ENCODE results near the gene OR1D2.
A peak's percentile ranks its signal among the peaks of the same experiment; 100 is the strongest.
"Not testable (repeated sequence)": the region's sequence is repeated elsewhere in the genome, so short reads cannot be mapped to it uniquely, and the experiment has no call there.

Gene OR1D2

DNA sequence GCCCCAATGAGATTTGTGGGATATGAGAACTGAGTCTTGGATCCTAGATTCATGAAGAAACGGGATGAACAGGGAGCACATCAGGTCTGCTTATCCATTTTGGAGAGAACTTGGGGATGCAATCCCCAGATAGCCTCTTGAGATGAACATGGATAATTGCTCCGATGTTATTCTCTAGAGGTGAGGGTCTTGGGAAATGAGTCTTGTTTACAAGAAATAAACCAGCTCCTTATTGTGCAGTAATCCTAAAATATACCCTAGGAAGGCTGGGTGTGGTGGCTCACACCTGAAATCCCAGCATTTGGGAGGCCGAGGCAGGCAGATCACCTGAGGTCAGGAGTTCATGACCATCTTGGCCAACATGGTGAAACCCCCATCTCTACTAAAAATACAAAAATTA is at the start of gene OR1D2:
TSS of gene OR1D2 (minus strand) at position 101 of the 400 bp plus-strand sequence. CDS start 11,426 bp downstream, outside the sequence.
- no peak for DNase-seq

DNA sequence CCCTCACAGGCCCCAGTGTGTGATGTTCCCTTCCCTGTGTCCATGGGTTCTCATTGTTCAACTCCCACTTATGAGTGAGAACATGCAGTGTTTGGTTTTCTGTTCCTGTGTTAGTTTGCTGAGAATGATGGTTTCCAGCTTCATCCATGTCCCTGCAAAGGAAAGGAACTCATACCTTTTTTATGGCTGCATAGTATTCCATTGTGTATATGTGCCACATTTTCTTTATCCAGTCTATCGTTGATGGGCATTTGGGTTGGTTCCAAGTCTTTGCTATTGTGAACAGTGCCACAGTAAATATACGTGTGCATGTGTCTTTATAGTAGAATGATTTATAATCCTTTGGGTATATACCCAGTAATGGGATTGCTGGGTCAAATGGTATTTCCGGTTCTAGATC is 33.3 kb upstream of the OR1D2 start:
- DNase-seq, result not testable (repeated sequence)

DNA sequence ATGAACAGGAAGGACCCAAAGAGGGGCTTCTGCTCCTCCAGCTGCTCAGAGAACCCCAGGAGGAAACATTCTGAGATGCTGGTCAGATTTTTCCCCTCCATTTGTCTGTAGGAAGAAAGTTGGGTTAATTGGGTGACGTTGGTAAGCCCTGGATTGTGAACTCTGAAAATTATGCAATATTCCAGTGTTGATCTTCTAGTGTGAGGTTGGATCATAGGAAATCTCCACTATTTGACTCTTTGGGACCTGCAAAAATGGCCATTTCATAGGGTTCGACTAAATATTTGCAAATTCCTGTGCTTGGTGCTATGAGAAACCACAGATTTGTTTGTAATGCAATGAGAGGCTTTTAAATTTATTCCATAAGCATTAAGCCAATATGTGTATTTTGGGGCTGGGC is 23.2 kb upstream of the OR1D2 start, which contains the start of gene OR1G1:
TSS of gene OR1G1 (minus strand) at position 101 of the 400 bp plus-strand sequence. CDS start at position 101, 0 bp downstream.
- no peak for DNase-seq

DNA sequence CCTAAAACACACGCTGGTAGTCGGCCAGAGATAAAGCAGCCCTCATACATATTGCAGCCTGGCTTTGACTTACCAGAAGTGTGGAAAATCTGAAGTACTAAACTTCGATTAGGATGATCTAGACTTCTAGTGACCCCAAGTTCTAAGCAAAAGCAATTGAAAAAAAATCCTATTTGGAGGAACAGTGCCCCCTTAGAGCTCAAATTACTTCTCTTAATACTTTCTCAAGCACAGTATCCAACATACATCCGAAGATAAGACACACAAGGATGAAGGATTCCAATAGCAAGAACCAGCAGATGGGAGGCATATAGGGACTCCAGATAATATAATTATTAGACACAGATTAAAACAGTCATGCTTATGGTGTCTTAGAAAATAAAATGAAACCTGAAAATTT is 30.4 kb downstream of the OR1D2 start:
- not testable (repeated sequence) for DNase-seq

DNA sequence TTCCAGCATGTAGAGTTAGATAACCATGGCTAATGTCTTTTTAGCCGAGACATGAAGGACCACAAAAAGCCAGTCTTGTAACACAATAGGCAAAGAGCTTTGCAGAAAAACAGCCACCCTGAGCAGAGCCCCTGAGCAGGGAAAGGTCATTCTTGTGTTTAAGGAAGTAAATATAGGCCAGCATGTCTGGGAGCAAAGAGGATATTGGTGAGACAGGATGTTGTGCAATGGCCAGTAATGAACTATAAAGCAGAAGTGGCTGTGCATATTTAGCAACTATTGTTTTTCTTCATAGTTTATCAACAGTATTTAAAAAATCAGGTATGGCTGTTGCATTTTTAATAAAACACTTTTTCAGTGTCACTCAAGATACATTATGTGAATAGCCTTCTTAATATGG is 39.0 kb downstream of the OR1D2 start:
- DNase-seq, result not testable (repeated sequence)

GRCh38 chr17:3063507-3063906 is 40.7 kb downstream of the OR1D2 start, which contains the start of gene OR1D5:
Gene OR1D5, minus strand, starts transcription at chr17:3063607. Its CDS starts 0 bp downstream, at chr17:3063607.
- not testable (repeated sequence) for DNase-seq

GRCh38 chr17:3062824-3063377 is 41.3 kb downstream of the OR1D2 start:
- DNase-seq, result not testable (repeated sequence)

DNA sequence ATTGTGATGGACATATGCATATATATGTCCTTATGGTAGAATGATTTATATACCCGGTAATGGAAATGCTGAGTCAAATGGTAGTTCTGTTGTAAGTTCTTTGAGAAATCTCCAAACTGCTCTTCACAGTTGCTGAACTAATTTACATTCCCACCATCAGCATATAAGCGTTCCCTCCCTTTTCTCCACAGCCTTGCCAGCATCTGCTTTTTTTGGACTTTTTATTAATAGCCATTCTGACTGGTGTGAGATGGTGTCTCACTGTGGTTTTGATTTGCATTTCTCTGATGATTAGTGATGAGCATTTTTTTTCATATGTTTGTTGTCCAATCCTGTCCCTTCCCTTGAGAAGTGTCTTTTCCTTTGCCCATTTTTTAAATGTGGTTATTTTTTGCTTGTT is 49.4 kb downstream of the OR1D2 start:
- not testable (repeated sequence) for DNase-seq

DNA sequence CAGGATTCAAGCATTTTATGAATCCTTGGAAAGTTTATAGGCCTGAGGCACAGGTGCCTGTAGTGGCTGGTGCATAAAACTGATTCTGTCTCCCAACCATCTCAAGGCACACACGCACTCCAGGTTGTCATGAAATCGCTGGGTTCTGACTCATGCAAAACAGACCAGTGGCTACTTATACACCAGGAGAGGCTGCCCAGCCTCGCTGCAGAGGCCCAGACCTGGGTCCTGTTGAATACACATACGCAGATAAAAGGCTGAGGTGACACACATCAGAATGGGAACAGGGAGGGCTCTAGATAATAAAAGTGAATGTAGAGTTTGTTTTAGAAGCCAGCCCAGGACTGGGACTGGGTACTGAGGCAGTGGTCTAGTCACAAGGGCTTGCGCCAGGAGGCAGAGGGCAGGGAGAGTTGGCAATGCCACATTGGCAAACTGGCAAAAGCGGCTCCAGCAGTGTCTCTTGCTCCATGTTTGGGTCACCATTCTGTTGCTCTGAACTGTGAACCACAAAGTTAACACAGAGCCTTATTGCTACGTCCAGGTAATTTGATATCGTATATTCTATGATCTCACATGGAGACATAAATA is 54.4 kb downstream of the OR1D2 start:
- no peak for DNase-seq

GRCh38 chr17:3048727-3049471 is 55.3 kb downstream of the OR1D2 start:
- peak; percentile 98 for DNase-seq

DNA sequence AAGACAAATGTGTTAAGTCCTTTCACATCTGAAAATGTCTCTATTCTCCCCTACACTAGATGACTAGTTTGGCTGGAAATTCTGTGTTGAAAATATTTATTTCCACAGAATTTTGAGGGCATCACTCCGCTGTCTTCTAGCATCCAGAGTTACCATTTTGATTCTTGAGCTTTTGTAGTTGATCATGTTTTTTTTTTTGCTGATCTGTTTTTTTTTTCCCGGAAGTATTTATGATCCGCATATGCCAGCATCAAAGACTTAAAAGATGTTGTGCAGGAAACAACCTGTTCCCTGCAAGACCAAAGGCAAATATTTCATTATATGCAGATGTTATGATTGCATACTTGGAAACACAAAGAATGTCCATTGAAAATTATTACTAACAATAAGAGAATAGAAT is 57.5 kb downstream of the OR1D2 start:
- no peak for DNase-seq

DNA sequence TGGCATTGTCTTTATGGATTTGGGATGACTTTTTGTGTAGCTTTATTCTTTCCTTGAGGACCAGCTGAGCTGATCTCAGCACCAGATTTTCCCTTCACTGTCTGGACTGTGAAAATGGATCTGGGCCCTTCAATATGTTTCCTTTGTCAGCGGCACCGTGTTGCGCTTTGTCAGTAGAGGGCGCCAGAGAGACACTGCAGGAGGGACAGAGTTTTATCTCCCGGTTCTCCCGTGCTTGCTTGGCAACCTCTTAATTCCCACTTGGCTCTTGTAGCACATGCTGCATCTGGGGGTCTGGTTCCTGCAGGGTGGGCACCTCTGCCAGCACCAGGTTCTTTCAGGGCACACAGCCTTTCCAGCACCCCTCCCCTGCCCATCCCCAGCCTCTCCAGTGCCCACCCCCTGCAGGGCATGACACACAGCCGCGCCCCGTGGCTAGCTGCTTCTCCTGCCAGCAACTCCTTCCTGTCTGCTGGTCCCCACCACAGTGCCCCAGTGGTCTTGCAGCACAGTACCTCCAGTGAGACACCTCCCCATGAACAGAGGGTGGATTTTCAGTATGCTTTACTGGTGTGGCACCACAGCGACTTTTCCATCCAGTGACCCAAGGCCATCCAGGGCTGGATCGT is 60.4 kb downstream of the OR1D2 start:
- DNase-seq, result no peak

DNA sequence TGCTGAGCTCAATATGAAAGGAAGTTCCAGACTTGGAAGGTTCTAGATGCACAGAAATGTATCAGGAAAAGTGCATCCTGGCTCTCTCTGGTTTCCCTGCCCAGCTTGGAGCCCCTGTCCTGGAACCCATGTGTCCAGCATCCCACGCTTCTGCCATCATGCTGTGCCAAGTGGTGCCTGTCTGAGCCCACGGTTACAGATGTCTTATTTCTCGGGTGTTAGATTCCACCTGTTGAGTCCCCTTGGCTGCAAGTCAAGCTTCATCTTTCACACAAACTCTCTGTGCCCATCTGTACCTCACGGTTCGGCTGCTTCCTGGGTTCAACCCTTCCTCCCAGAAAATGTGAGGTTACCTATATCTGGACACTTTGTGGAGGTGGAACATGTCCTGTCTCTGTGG is 63.3 kb downstream of the OR1D2 start:
- no peak for DNase-seq

DNA sequence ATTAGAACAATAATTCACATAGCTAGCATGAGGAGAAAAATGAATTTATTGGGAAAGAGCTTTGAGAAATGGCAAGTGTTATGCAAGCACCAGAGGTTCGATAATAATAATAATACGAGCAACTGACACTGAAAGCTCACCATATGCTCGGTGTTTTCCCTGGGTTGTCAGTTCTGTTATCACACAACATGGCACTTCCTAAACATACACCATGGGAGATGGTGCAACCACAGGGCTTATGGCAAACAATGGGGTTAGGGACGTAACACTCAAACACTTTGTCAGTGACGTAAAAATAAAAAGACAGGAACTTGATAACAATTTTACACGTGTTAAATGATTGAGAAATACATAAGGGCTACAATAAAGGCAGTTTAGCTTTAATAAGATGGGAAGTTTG is 64.5 kb downstream of the OR1D2 start:
- no peak for DNase-seq

DNA sequence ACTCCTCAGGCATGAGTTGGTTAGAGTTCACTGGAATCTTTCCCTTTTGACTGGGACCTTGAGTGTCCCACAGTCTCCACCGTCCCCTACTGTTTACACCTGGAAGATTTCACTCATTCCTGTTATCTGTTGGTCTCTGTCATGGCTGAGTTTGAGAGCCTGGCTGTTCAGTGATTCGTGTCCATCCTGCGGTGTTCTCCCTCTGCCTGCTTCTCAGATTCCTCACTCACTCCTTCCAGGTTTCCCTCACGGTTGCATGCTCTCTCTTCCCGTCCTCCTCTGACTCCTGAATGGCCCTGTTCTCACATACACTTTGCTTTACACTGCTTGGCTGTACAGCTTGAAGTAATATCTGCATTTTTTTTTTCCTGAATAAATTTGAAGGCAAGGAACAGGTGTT is 65.3 kb downstream of the OR1D2 start:
- DNase-seq, result no peak

Measured in NCI-H1436 (cell line).